T-helper 1 cell treated with Interleukin-12 subunit alpha and Interleukin-12 subunit beta and Interleukin-4 antibody, amounts not matched to agents 30 μg/mL and 1 μg/mL, for 36 hours (primary cell): ENCODE data around the gene FERMT1.

Experiments
- H3K27ac Mint-ChIP-seq: one replicate; pipeline ENCODE4 v1.8.0; 2021; ENCODE audit warnings: mild to moderate bottlenecking, mixed read lengths
- H3K27me3 Mint-ChIP-seq: one replicate; pipeline ENCODE4 v1.8.0; 2021; ENCODE audit warnings: low read depth, mixed read lengths
- H3K36me3 Mint-ChIP-seq: one replicate; pipeline ENCODE4 v1.8.0; 2021; ENCODE audit warnings: low read depth, mixed read lengths
- H3K4me1 Mint-ChIP-seq: one replicate; pipeline ENCODE4 v1.8.0; 2021; ENCODE audit warnings: low read depth, mixed read lengths
- H3K4me3 Mint-ChIP-seq: one replicate; pipeline ENCODE4 v1.8.0; 2021; ENCODE audit warnings: mild to moderate bottlenecking, moderate library complexity, mixed read lengths
- H3K9me3 Mint-ChIP-seq: one replicate; pipeline ENCODE4 v1.8.0; 2021; ENCODE audit warnings: mixed read lengths

The FERMT1 gene

DNA sequence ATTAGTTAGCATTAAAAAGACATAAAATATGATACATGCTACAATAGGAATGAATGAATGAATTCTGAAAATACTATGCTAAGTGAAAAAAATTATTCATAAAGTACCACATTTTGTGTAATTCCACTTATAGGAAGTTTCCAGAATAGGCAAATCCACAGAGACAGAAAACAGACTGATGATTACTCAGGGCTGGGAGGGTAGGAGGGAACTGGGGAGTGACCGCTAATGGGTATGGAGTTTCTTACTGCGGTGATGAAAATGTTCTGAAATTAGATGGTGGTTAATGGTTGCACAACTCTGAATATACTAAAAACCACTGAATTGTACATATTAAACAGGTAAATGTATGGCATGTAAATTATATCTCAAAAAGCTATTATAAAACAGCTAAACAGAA, 22.6 kb downstream of the FERMT1 start:
- H3K27ac Mint-ChIP-seq: no peak overlapping the region
- H3K9me3 Mint-ChIP-seq: no peaks in the 10 kb centered on the region
- no peaks in the 10 kb centered on the region for H3K4me1 Mint-ChIP-seq
- H3K4me3 Mint-ChIP-seq: no peak overlapping the region
- no peaks in the 10 kb centered on the region for H3K36me3 Mint-ChIP-seq
- H3K27me3 Mint-ChIP-seq: no peaks in the 10 kb centered on the region

- H3K4me3 Mint-ChIP-seq: no peak overlapping the region
- H3K9me3 Mint-ChIP-seq: no peaks in the 10 kb centered on the region
- H3K27ac Mint-ChIP-seq: no peak overlapping the region
- no peaks in the 10 kb centered on the region for H3K36me3 Mint-ChIP-seq
- no peaks in the 10 kb centered on the region for H3K4me1 Mint-ChIP-seq
- no peaks in the 10 kb centered on the region for H3K27me3 Mint-ChIP-seq
Measured at GRCh38 chr20:6099819-6100218, 23.0 kb downstream of the FERMT1 start.

- Mint-ChIP-seq H3K27me3 (no peaks in the 10 kb centered on the region), H3K4me1 (no peaks in the 10 kb centered on the region), H3K9me3 (no peaks in the 10 kb centered on the region)
Measured at GRCh38 chr20:6095409-6095808, 27.4 kb downstream of the FERMT1 start.

GRCh38 chr20:6094565-6094964, 28.3 kb downstream of the FERMT1 start:
- Mint-ChIP-seq H3K9me3 (no peaks in the 10 kb centered on the region), H3K36me3 (no peaks in the 10 kb centered on the region), H3K27me3 (no peaks in the 10 kb centered on the region), H3K4me3 (no peak overlapping the region), H3K4me1 (no peaks in the 10 kb centered on the region), H3K27ac (no peak overlapping the region)

More at GRCh38 chr20:6095409-6095808, 27.4 kb downstream of the FERMT1 start:
- Mint-ChIP-seq H3K27ac (no peak overlapping the region), H3K36me3 (no peaks in the 10 kb centered on the region), H3K4me3 (no peak overlapping the region)

DNA sequence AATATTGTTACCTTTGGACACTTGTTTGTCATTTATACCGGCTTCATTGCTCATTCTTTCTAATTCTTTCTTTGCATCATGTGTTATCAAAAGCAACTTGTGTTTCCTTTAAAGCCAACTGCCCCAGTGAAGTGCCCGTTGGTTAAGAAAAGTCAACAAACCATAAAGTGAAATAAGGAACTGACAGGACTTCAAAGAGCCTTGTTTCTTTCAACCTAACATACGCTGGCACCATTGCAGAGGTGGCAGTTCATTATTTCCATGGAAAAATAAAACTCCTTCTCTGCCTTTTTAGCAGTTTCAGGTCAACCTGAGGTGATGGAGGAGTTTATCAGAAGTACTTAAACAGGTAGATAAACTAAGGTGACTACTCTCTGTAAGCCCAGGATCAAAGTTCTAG, 28.8 kb downstream of the FERMT1 start:
- Mint-ChIP-seq H3K36me3 (no peaks in the 10 kb centered on the region), H3K4me3 (no peak overlapping the region), H3K9me3 (no peaks in the 10 kb centered on the region), H3K4me1 (no peaks in the 10 kb centered on the region), H3K27me3 (no peaks in the 10 kb centered on the region), H3K27ac (no peak overlapping the region)

- Mint-ChIP-seq H3K27ac (no peak overlapping the region), H3K9me3 (peaks cover 1% of the 10 kb centered on the region), H3K4me1 (no peaks in the 10 kb centered on the region), H3K27me3 (peaks cover 3% of the 10 kb centered on the region), H3K36me3 (no peaks in the 10 kb centered on the region), H3K4me3 (no peak overlapping the region)
Measured at GRCh38 chr20:6091661-6092060, 31.2 kb downstream of the FERMT1 start.

GRCh38 chr20:6086868-6087267, 36.0 kb downstream of the FERMT1 start:
- Mint-ChIP-seq H3K27me3 (peaks cover 8% of the 10 kb centered on the region), H3K9me3 (peaks cover 4% of the 10 kb centered on the region), H3K36me3 (no peaks in the 10 kb centered on the region), H3K27ac (no peak overlapping the region), H3K4me3 (no peak overlapping the region), H3K4me1 (no peaks in the 10 kb centered on the region)

DNA sequence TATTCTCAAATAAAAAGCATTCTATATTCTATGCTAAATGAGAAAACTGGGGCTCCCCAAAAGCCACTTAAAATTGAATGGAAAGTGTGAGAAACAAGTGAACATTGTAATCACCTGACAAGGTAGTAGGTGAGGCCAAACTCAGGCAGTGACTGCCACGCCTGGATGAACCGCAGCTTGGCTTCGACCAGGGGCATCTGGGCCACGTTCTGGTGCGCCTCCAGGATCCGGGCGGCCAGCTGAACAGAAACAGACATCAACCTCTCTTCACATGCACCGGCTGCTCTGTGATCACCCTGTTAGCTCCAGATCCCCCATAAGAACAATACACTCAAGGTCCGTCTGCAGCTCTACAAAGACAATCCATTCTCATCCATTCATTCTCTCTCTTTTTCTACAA, 38.9 kb downstream of the FERMT1 start:
- peaks cover 4% of the 10 kb centered on the region for H3K9me3 Mint-ChIP-seq
- no peak overlapping the region for H3K27ac Mint-ChIP-seq
- no peaks in the 10 kb centered on the region for H3K4me1 Mint-ChIP-seq
- no peak overlapping the region for H3K4me3 Mint-ChIP-seq
- H3K27me3 Mint-ChIP-seq: peaks cover 8% of the 10 kb centered on the region
- H3K36me3 Mint-ChIP-seq: no peaks in the 10 kb centered on the region

GRCh38 chr20:6081236-6081635, 41.6 kb downstream of the FERMT1 start:
- H3K36me3 Mint-ChIP-seq: no peaks in the 10 kb centered on the region
- H3K4me3 Mint-ChIP-seq: no peak overlapping the region
- H3K27me3 Mint-ChIP-seq: peaks cover 1% of the 10 kb centered on the region
- no peaks in the 10 kb centered on the region for H3K4me1 Mint-ChIP-seq
- no peak overlapping the region for H3K27ac Mint-ChIP-seq
- H3K9me3 Mint-ChIP-seq: no peaks in the 10 kb centered on the region

- peaks cover 1% of the 10 kb centered on the region for H3K4me1 Mint-ChIP-seq
- no peaks in the 10 kb centered on the region for H3K27me3 Mint-ChIP-seq
- H3K9me3 Mint-ChIP-seq: no peaks in the 10 kb centered on the region
- no peaks in the 10 kb centered on the region for H3K36me3 Mint-ChIP-seq
- no peak overlapping the region for H3K4me3 Mint-ChIP-seq
- H3K27ac Mint-ChIP-seq: no peak overlapping the region
Measured at GRCh38 chr20:6079016-6079415, 43.8 kb downstream of the FERMT1 start.

DNA sequence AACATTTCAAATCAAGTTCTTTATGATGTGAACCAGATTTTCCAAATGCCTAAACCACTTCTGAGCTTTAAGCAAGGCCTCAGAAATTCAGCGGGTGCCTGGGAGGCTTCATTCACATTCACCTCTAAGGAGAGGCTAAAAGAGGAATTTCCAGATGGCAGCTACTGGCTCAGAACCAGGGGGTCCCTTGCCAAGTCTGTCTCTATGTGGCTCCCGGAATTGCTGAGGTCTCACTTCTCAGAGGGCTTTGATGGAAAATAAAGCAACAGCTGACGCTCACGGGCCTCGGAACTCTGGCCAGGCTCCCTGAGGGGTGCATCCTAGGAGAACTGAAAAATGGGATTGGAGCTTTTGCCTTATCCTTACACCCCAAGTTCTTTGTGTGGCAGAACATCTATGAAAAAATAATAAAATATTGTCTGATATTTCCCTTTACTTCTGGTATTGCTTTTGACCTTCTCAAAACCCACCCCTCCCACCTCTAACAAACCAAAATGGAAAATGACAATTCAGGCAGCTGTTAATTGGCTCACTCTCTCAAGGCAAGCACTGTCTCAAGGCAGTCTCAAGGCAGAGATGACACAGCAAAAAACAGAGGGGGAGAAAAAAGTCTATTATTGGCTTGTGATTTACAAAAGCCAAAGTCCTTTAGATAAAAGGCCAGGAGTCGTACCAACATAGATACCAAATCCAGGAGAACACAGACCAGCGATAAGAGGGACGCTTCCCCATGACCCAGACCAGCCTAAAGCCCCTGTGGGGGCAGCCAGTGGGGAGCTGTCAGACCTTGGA, 47.2 kb downstream of the FERMT1 start:
- H3K36me3 Mint-ChIP-seq: no peaks in the 10 kb centered on the region
- peaks cover 3% of the 10 kb centered on the region for H3K4me1 Mint-ChIP-seq
- no peaks in the 10 kb centered on the region for H3K27me3 Mint-ChIP-seq
- H3K9me3 Mint-ChIP-seq: no peaks in the 10 kb centered on the region
- H3K27ac Mint-ChIP-seq: no peak overlapping the region
- H3K4me3 Mint-ChIP-seq: no peak overlapping the region

- Mint-ChIP-seq H3K36me3 (no peaks in the 10 kb centered on the region), H3K4me3 (no peak overlapping the region), H3K27ac (no peak overlapping the region), H3K4me1 (peaks cover 3% of the 10 kb centered on the region), H3K9me3 (no peaks in the 10 kb centered on the region), H3K27me3 (no peaks in the 10 kb centered on the region)
Measured at GRCh38 chr20:6074784-6075183, 48.0 kb downstream of the FERMT1 start.

- Mint-ChIP-seq H3K36me3 (no peaks in the 10 kb centered on the region), H3K27me3 (no peaks in the 10 kb centered on the region), H3K4me1 (peaks cover 3% of the 10 kb centered on the region), H3K9me3 (no peaks in the 10 kb centered on the region), H3K4me3 (no peak overlapping the region), H3K27ac (no peak overlapping the region)
Measured at GRCh38 chr20:6074145-6074561, 48.7 kb downstream of the FERMT1 start.

DNA sequence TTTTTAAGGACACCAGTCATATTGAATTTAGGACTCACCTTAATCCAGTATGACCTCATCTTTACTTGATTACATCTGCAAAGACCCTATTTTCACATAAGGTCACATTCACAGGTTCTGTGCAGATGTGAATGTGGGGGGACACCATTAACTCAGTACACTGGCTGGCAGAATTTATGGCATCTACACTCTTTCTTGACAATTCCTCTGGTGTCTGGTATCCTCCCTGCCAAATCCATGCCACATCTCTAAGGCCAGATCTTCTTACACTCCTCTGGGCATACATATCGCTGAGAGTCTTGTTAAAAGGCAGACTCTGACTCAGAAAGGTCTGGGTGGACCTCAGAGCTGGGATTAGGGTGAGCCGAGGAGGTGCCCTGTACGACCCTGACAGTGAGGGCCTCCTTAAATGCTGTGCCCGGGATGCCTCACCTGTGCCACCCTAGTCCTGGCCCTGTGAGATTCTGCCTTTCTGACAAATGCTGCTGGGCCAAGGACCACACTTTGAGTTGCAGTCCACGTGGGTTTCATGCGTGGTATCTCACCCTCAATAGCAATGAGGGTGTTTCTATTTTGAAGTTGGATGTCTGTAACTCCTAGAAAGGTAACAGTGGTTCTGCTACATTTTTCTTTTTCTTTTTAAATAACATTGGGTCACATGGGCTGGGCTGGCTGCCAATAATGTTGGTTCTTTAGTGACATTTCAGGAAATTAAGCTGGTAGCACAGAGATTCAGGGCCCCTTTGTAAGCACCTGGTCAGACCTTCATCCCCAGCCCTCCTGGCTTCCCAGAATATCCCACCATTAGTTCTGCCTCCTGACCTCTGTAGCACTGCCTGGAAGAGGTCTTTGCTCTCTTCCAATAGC, 51.8 kb downstream of the FERMT1 start:
- Mint-ChIP-seq H3K4me3 (no peak overlapping the region), H3K9me3 (no peaks in the 10 kb centered on the region), H3K27ac (no peak overlapping the region), H3K27me3 (no peaks in the 10 kb centered on the region), H3K4me1 (peaks cover 3% of the 10 kb centered on the region), H3K36me3 (no peaks in the 10 kb centered on the region)

DNA sequence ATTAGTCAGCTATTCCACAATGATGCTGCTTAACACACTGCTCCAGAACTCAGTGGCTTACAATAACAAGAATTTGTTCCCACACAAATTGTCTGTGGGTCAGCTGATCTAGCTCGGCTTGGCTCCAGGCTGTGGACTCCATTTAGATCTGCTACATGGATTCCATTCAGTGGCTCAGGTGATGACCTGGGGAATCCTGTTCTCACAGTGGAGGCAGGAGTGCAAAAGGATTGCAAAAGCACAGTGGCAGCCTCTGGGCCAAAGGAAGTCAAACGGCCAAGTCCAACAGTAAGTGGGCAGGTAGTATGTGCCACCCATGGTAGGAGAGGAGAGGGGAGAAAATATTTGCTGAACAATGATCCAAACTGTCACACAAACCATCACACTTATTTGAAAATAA, 53.2 kb downstream of the FERMT1 start:
- no peaks in the 10 kb centered on the region for H3K36me3 Mint-ChIP-seq
- H3K27me3 Mint-ChIP-seq: no peaks in the 10 kb centered on the region
- H3K9me3 Mint-ChIP-seq: no peaks in the 10 kb centered on the region
- no peak overlapping the region for H3K27ac Mint-ChIP-seq
- peaks cover 3% of the 10 kb centered on the region for H3K4me1 Mint-ChIP-seq
- no peak overlapping the region for H3K4me3 Mint-ChIP-seq
